ENCODE results near the gene LPCAT3.

LPCAT3 gene, protein sequence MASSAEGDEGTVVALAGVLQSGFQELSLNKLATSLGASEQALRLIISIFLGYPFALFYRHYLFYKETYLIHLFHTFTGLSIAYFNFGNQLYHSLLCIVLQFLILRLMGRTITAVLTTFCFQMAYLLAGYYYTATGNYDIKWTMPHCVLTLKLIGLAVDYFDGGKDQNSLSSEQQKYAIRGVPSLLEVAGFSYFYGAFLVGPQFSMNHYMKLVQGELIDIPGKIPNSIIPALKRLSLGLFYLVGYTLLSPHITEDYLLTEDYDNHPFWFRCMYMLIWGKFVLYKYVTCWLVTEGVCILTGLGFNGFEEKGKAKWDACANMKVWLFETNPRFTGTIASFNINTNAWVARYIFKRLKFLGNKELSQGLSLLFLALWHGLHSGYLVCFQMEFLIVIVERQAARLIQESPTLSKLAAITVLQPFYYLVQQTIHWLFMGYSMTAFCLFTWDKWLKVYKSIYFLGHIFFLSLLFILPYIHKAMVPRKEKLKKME

GRCh38 chr12:7018350-7019042 lies at the start of gene LPCAT3:
Gene LPCAT3, minus strand, starts transcription at chr12:7018476. Its CDS starts 52 bp downstream, at chr12:7018424.
- peak within 1 kb of the TSS; percentile 85 for H3K4me3 ChIP-seq (ENCODE audit: low read depth, low read length)
- TF ChIP-seq, protein P1, sequence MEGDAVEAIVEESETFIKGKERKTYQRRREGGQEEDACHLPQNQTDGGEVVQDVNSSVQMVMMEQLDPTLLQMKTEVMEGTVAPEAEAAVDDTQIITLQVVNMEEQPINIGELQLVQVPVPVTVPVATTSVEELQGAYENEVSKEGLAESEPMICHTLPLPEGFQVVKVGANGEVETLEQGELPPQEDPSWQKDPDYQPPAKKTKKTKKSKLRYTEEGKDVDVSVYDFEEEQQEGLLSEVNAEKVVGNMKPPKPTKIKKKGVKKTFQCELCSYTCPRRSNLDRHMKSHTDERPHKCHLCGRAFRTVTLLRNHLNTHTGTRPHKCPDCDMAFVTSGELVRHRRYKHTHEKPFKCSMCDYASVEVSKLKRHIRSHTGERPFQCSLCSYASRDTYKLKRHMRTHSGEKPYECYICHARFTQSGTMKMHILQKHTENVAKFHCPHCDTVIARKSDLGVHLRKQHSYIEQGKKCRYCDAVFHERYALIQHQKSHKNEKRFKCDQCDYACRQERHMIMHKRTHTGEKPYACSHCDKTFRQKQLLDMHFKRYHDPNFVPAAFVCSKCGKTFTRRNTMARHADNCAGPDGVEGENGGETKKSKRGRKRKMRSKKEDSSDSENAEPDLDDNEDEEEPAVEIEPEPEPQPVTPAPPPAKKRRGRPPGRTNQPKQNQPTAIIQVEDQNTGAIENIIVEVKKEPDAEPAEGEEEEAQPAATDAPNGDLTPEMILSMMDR (IDR thresholded peaks at IDR 0.05; ENCODE audit: low read depth, low read length), result peak; percentile 62

DNA sequence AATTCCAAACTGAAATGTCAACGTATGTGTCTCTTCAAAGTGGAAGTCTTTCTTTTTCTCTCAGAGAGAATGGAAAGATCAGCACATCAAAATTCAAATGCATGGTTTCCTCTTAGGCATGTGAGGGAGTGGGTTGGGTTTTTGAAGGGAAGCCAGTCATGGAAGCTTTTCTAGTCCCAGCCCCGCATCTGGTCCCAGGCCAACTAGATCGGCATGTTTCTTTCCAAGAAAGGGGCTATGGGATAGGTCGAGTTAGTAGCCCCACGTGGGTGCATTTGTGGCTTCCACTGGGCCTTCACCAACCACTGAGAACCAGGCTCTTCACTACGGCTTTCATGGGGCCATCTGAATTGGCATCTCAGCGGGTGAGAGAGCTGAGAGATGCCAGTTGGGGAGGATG lies 48.8 kb upstream of the LPCAT3 start:
- TF ChIP-seq, protein P1 (IDR thresholded peaks at IDR 0.05; ENCODE audit: low read depth, low read length), result no peak
- no peak overlapping the region for H3K4me3 ChIP-seq (ENCODE audit: low read depth, low read length)

- H3K4me3 ChIP-seq (ENCODE audit: low read depth, low read length), result no peak overlapping the region
- TF ChIP-seq, protein P1 (IDR thresholded peaks at IDR 0.05; ENCODE audit: low read depth, low read length), result no peak
Observed at GRCh38 chr12:7066596-7066995, 48.3 kb upstream of the LPCAT3 start.

DNA sequence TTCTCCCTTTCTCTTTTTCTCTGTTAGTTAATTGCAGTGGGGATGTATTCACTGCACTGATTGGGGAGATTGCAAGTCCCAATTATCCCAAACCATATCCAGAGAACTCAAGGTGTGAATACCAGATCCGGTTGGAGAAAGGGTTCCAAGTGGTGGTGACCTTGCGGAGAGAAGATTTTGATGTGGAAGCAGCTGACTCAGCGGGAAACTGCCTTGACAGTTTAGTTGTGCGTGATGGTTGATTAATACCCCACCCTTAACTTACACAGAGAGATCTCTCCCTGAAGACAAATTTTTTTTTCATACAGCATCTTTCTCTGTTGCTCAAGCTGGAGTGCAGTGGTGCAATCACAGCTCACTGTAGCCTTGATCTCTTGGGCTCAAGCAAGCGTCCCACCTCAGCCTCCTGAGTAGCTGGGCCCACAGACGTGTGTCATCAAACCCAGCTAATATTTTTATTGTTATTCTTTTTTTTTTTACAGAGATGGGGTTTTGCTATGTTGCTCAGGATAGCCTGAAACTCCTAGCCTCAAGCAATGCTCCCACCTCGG lies 46.9 kb upstream of the LPCAT3 start:
- TF ChIP-seq, protein P1 (IDR thresholded peaks at IDR 0.05; ENCODE audit: low read depth, low read length), result no peak
- H3K4me3 ChIP-seq (ENCODE audit: low read depth, low read length), result no peak overlapping the region

- no peak overlapping the region for H3K4me3 ChIP-seq (ENCODE audit: low read depth, low read length)
- TF ChIP-seq, protein P1 (IDR thresholded peaks at IDR 0.05; ENCODE audit: low read depth, low read length), result no peak
Observed at GRCh38 chr12:7064516-7064915, 46.2 kb upstream of the LPCAT3 start.

- TF ChIP-seq, protein P1 (IDR thresholded peaks at IDR 0.05; ENCODE audit: low read depth, low read length), result no peak
Observed at GRCh38 chr12:7061596-7061995, 43.3 kb upstream of the LPCAT3 start.

More at GRCh38 chr12:7061596-7061995, 43.3 kb upstream of the LPCAT3 start:
- peak overlapping the region; percentile 63 for H3K4me3 ChIP-seq (ENCODE audit: low read depth, low read length)
